HG02610 (cell line): ENCODE results near the gene GATM.
"Not testable (repeated sequence)": the region's sequence is repeated elsewhere in the genome, so short reads cannot be mapped to it uniquely, and the experiment has no call there.

Experiments
- ATAC-seq: cut with Tn5 transposase; IDR thresholded peaks from one replicate; pipeline ENCODE4 v1.9.1; 2021; ENCODE audit warnings: mild to moderate bottlenecking, moderate library complexity; ENCODE audit not compliant: unreplicated experiment

Gene GATM

DNA sequence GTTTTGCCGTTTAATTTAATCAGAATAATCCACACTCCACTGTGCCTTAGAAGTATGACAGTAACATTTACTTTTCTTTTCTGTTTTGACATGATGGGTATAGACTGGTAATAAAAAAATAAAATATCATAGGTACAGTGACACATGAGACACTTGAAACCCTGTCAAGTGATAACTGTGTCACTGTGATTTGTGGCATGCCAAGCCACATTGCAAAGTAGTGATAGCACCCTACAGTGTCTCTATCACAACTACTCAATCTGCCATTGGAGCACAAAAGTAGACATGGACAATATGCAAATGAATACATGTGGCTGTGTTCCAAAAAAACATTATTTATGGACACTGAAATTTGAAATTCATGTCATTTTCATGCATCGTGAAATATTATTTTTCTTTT, 22.5 kb downstream of the GATM start:
- no peak for ATAC-seq

DNA sequence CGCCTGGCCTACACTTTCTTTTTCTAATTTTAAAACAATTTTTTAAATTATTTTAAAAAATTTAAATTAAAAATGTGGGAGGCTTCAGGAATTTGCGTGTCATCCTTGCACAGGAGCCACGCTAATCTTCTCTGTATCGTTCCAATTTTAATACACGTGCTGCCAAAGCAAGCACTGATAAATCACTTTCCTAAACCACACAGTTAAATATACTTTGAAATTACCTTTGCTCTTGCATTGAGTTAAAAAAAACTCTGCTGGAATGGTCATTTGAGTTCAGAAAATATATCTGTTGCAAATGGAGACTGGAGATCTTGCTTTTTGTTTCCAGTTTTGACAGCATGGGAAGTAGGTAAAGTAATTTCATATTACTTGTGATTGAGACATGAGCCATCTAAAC, 23.6 kb downstream of the GATM start:
- ATAC-seq: no peak

DNA sequence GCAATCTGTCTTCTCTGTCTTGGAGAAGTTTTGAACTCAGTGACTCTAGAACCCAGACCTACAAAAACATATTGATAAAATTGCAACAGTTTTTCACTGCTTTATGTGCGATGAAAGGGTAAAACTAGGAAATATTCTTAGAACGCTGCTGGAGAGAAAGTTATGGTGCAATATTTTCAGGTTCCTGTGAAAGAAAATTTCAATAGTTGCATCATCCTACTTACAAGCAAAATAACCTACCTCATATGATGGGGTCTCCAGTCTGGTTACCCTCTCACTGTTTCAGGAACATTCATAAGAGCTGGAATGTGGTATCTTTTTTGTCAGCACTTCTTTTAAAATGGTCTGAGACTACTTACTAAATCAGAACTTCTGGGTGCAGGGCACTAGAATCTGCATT, 27.1 kb downstream of the GATM start:
- ATAC-seq: no peak

DNA sequence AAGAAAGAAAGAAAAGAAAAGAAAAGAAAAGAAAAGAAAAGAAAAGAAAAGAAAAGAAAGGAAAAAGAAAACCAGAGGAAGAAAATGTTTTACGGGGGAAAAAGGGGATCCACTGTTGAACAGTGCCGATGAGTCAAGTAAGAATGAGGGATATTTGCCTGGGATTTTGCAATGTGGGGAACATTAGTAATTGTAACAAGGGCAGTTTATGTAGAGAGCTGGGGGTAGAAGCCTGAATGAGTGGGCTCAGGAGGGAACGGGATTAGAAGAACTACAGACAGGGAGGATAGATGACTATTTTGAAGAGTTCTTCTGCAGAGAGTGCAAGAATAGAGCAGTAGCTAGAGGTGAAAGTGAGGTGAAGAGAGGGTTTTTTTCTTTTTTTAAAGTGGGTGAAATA, 28.7 kb downstream of the GATM start:
- ATAC-seq: no peak

DNA sequence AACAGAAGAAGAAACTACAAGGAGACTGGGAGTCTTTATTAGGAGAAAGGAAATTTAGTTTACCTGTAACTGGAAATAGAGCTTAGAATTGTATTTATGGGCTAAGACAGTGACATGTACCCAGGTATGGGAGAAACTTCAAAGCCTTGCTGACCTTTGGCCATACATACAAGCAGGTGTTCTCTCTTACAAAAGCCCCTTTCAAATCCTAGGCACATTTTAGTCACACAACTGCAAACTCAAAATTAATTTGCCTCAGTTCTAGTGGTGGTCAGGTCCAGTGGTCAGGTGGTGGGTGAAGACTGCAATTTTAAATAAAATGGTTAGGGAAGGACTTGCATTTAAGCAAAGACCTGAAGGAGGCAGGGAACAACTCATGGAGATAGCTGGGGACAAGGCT, 30.4 kb downstream of the GATM start:
- ATAC-seq: no peak

DNA sequence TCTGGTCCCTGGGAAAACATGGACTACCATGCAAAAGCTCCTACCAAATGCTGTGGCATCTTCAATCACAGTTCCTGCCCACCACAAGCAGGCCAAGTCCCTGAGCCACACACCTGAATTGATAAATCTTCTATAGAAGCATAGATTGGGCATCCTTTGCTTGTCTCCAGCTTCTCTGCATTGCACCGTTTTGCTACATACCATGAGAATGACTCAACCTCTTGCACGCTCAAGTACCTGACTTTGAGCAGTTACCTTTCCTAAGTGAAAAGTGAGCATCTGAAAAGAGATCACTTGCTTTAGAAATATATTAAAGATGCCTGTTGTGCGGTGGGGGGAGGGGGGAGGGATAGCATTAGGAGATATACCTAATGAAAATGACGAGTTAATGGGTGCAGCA, 31.3 kb downstream of the GATM start:
- no peak for ATAC-seq

DNA sequence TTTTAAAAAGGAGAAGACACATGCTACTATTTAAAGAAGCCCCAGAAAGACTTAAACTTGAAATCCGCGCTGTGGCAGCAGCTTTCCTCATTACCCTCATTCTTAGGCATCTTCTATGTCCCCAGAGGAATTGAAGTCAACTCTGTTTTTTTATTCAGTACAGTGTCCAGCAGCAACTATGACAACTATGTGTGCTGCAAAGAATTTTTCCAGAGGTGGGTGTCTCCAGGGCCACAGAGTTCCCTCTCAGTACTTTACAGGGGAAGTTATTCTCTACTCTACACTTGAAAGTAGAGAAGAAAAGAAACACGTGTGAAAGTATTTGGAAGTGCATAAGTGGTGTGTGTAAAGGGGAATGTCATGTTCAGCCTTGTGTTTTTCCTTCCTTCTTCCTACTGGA, 32.0 kb downstream of the GATM start:
- ATAC-seq: no peak

DNA sequence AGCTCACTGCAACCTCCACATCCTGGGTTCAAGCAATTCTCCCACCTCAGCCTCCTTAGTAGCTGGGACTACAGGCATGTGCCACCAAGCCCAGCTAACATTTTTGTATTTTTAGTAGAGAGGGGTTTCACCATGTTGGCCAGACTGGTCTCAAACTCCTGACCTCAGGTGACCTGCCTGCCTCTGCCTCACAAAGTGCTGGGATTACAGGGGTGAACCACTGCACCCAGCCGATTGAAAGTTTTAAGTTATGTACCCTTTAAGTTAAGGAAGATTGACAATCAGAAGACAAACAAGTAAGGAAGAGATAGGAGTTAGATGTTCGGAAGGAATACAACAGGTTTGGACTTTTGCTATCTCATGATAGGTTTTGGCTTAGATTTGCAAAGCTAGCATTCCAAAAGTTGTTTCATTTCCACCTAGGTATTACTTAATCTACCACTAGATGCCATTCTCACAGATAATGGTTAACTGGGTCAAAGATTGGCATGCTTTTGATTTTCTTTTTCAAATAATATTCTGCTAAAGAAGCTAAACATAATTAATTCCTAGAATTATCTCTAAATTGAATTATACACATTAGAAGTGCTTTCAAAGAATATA, 35.0 kb downstream of the GATM start:
- ATAC-seq: no peak

DNA sequence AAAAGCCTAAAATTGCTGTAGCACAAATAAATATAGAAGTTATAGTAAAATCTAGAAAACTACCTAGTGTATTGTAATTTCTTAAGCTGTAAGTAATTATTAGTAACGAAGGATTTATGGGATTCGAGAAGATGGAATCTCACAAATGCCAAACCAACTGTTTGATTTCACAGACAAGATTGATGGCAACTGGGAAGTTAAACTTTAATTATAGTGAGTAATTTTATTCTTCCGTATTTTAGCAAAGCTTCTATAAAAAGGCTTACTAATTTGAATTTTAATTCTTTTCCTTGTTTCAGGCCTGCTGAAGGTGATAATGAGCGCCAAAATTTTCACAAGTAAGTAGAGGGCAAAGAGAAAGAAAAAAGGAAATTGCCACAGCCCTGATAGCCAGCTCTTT, 36.6 kb downstream of the GATM start:
- ATAC-seq: no peak

DNA sequence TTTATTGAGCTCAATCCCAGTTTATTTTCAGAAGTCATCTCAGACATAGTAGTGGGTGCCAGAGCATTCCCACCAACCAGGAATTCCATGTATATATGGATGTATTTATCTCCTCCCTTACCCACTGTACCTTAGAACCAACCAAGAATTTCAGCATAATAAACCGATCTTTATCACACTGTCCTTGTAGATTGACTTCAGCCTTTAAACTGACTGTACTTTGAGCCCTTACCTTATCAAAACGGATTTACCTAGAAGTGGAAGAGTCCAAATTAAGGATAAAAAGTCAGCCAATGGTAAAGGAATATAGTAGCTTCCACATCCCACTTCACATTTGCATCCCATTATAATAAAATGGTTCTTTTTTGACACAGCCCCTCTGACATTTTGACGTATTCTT, 37.9 kb downstream of the GATM start:
- no peak for ATAC-seq

DNA sequence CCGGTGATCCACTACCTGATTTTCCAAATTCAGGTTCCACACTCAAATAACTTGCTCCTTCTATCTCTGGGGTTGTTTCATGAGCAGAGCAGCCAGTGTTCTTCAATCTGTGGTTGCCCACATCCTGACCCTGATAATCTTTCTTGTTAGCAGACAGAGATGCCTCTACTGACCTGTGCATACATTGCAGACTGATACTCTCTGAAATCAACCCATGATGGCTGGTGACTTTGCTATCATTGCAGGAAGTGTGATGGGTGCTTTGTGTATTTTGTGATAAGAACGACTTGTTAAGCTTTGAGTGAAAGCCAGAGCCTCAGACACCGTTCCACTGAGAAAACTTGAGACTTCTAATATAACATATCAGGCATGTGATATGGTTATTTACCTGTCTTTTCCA, 39.9 kb downstream of the GATM start:
- no peak for ATAC-seq

DNA sequence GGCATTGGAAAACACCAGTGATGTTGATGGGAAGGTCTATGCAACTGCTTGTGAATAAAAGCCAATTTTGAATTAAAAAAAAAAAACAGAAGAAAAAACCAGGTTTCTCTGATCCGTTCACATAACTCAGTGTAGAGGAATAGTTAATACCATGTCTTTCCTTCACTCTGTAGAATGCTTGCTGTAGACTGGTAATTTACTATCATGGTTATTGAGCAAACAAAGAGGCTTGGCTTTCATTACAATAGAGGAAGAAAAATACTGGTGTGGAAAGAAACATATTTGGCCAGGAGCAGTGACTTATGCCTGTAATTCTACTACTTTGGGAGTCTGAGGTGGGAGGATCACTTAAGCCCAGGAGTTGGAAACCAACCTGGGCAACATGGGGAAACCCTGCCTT, 41.1 kb downstream of the GATM start:
- ATAC-seq: no peak

DNA sequence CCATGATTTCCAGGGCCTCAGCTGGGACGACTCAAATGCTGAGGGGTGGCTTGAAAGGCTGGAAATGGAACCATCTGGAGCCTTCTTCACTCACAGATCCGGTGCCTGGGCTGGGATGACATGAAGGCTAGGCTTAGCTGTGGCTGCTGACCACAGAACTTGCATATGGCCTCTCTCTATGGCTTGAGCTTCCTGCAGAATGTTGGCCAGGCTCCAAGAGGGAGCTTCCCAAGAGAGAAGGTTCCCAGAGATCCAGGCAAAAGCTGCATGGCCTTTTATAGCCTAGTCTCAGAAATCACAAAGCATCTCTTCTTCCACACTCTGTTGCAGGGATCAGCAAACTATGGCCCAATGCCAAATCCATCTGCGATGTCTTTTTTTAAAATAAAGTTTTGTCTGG, 44.8 kb downstream of the GATM start:
- ATAC-seq: no peak

DNA sequence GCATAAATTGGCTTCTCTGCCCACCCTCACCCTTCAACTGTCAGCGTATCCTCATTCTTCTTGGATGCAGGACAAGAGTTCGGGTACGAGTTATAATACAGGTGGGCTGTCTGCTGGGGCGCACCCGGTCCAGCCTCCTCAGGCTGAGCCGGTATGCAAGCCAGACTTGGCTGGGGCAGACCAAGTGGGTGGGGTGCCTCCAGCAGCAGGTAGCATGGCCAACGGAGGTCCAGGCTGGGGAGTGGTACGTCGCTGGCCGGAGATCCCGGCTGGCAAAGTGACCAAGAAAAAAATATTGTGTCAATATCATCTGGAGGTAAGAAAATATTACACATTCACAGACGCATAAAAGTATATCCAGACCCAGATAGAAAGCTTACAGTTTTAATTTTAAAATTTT, 45.6 kb downstream of the GATM start:
- ATAC-seq: no peak

DNA sequence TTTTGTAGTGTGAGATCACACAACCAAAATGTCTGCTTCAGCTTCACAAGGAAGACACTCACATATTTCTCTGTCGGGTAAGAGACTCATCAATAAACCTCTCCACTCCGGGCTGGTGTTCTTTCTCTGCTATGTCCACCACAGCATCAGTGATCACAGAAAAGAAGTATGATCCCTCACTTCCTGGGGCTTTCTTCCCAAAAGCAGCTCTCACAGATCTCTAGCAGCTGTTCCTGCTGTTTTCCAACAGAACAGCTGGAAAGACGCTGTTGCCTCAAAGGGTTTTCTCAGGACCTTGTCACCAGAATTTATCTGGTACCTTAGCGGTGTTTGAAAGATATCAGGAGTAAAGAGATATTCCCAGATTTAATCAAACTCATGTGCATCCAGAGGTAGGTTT, 46.4 kb downstream of the GATM start:
- ATAC-seq: no peak

DNA sequence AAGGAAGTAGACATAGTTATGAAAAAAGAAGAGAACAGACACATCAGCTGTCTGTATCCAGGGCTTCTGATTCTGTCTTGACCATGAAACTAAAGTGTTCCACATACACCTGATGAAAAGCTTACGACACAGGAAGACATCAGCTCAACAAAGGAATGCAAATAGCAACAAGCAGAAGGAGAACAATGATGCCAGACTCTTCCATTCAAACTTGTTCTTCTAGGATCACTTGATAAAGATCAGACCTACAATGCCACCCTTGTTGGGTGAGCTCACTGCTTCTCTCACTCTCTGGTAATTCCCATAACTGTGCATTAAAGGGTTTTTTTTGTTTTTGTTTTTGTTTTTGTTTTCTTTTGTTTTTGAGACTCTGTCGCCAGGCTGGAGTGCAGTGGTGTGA, 49.7 kb downstream of the GATM start:
- ATAC-seq: no peak

DNA sequence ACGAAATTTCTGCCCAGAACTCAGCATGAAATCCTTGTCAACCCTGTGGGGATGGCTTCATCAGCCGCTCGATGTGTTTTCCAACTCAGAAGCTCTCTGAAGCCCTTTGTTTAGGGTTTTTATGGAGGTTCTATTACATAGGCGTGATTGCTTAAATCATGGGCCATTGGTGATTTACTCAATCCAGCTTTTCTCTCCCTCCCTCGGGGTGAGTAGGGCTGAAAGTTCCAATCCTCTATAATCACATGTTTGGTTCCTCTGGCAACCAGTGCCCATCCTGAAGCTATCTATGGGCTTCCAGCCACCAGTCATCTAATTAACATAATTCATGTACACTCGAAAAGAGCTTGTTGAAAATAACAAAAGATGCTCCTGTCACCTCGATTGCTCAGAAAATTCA, 51.6 kb downstream of the GATM start:
- ATAC-seq: no peak

DNA sequence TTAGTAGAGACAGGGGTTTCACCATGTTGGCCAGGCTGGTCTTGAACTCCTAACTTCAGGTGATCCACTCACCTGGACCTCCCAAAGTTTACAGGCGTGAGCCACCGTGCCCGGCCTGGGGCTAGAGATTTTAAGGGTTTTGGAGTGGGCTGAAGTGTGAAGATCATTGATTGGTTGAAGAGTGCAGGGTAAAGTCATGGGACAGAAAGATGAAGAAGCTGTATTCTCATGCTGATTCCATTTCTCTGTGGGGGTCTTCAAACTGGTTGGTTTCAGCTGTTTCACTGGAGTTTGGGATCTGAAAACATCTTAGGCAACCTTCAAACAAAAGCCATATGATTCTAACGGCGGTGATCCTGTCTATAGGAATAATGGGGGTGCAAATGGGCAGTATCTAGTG, 52.1 kb downstream of the GATM start:
- no peak for ATAC-seq

DNA sequence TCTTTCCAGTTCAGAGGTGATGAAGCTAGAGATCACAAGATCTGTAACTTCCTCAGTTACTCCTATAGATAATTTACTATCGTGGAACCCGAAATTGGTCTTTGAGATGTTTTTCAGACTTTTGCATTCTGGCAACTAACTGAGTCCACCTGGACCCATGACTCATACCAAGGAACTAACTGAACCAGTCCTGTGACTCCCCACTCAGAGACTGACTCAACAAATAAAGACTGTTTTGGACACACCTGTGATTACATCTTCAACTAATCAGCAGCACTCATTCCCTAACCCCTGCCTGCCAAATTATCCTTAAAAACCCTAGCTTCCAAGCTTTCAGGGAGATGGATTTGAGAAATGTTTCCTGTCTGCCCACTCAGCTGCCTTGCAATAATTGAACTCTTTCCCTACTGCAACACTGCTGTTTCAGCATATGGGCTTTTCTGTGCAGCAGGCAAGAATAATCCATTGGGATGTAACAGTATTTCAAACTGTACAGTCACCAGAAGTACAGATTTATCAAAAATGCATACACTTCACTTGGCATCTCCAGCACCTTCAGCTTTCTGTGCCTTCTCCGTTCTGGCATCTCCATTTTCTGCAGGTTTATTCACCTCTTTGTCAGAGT, 57.7 kb downstream of the GATM start:
- ATAC-seq: no peak

DNA sequence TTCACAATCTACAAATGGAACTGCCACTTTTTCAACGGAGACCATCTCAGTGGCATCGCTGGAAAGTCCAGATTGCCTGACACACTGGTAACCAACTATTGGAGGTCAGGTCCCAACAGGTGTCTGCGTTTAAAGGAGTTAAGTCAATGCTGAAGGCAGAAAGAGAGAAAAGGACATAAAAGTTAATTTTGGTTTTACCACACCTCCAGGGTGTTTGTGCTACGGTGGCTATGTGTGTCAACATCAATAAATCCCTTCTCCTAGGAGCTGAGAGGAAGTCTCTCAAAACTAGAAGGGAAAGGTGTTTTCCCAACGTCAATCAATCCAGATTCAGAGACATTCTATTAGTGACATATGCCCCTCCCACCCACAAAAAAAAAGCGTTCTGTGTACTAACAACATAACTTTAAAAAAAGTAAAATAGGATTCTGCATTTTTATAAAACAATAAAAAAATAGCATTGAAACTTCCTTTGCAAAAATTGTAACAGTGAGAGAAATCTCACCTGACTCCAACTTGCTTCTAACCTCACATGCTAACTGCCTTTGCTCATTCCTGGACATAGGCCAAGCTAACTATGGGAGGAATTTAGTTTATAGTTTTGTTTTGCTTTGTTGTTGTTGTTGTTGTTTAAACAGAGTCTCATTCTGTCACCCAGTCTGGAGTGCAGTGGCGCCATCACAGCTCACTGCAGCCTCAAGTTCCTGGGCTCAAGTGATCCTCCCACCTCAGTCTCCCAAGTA, 58.7 kb downstream of the GATM start:
- no peak for ATAC-seq

DNA sequence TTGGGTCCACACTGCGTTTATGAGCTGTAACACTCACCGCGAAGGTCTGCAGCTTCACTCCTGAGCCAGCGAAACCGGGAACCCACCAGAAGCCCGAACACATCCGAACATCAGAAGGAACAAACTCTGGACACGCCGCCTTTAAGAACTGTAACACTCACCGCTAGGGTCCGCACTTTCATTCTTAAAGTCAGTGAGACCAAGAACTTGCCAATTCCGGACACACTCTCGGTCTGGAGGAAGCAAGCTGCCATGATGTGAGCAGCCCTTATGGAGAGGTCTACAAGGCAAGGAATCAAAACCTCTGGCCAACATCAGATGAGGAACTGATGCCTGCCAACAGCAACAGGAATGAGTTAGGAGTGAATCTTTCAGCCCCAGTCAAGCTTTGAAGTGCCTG, 63.4 kb downstream of the GATM start:
- ATAC-seq: no peak

DNA sequence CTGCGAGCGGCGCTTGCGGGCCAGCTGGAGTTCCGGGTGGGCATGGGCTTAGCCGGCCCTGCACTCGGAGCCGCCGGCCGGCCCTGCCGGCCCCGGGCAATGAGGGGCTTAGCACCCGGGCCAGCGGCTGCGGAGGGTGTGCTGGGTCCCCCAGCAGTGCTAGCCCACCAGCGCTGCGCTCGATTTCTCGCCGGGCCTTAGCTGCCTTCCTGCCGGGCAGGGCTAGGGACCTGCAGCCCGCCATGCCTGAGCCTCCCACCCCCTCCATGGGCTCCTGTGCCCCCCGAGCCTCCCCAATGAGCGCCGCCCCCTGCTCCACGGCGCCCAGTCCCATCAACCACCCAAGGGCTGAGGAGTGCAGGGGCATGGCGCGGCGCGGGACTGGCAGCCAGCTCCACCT, 64.2 kb downstream of the GATM start:
- ATAC-seq: not testable (repeated sequence)
